ENCODE results near the gene DUSP1.

GRCh38 chr5:172760959-172761358 lies 10.0 kb downstream of the DUSP1 start:
- TF ChIP-seq CTCF (IDR thresholded peaks at IDR 0.05; ENCODE audit: poor library complexity, severe bottlenecking) (no peak), SMC3 (conservative IDR thresholded peaks at IDR 0.05; ENCODE audit: poor library complexity) (no peak), EP300 (conservative IDR thresholded peaks at IDR 0.05; ENCODE audit: poor library complexity, severe bottlenecking) (no peak), REST (IDR thresholded peaks at IDR 0.05; ENCODE audit: borderline replicate concordance) (no peak), TAF1 (IDR thresholded peaks at IDR 0.05; ENCODE audit: low read depth) (no peak), POLR2AphosphoS5 (IDR thresholded peaks at IDR 0.05) (no peak)

All from neural cell (in vitro differentiated cells).